ENCODE data around the gene AEBP2.

GRCh38 chr12:19548834-19549233, 109.5 kb downstream of the AEBP2 start:
- no peak for TF ChIP-seq POLR2A (IDR thresholded peaks at IDR 0.05)
- TF ChIP-seq CTCF (IDR thresholded peaks at IDR 0.05): no peak
